ENCODE results near the gene MICU1. TPM values are rescaled to one million over a fixed set of nuclear protein-coding genes. Genes with fewer than 3 reads are reported as not detected.
"Not testable (repeated sequence)": the region's sequence is repeated elsewhere in the genome, so short reads cannot be mapped to it uniquely, and the experiment has no call there.

MICU1 gene
- total RNA-seq, 1 donor from 2014 or later = 30.4 TPM

DNA sequence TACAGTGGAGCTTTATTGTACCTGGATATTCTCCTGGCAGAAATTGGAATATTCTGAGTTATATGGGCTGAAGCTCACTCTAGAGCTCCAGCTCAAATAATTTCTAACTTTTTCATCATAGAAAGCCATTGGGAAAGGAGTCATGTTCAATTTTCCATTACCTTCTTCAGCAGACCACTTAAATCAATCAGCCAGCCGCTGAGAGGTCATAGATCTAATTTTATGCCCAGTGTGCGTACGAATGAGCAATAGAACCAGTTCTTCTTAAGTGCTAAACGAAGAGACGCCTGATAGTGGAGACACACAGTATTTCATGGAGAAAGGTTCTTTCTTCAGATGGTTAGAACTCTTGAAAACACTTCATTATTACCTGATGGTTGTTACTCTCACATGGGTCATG is 236.2 kb downstream of the MICU1 start:
- no peak for DNase-seq (ENCODE audit: low read depth in 2 of 2)

DNA sequence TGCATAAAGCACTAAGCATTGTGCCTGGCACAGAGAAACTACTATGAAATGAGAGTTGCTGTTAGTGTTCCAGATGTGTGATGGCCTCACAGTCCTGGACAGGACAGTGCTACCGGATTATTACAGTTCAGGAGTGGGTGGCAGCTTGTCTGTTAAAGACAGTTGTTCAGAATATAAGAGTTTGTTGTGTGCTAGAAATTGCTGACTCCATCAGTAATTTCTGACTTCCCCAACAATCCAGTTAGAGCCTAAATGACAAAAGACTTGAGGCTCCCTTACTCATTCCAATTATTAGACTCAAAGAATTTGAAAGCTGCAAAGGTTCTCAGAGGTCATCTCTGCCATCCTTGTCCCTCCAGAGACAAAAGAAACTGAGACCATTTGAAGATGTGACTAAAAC is 236.9 kb downstream of the MICU1 start:
- DNase-seq (ENCODE audit: low read depth in 2 of 2) = no peak

DNA sequence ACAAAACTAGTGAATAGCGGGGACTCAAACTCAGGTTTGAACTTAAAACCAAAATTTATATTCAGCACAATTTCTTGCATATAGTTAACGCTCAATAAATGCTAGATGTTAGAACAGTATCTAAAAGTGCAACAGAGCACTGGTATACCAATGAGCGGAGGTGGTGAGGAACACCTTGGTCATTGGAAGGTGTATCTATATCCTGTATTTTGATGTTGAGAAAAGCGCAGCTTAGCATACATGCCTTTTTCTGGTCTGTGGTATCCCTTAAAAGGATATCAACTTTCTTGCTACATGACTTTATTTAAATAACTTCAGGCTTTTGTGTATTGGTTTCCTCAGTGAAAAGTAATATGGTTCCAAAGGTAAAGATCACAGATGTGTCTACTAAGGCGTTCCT is 237.8 kb downstream of the MICU1 start:
- DNase-seq (ENCODE audit: low read depth in 2 of 2) = no peak

DNA sequence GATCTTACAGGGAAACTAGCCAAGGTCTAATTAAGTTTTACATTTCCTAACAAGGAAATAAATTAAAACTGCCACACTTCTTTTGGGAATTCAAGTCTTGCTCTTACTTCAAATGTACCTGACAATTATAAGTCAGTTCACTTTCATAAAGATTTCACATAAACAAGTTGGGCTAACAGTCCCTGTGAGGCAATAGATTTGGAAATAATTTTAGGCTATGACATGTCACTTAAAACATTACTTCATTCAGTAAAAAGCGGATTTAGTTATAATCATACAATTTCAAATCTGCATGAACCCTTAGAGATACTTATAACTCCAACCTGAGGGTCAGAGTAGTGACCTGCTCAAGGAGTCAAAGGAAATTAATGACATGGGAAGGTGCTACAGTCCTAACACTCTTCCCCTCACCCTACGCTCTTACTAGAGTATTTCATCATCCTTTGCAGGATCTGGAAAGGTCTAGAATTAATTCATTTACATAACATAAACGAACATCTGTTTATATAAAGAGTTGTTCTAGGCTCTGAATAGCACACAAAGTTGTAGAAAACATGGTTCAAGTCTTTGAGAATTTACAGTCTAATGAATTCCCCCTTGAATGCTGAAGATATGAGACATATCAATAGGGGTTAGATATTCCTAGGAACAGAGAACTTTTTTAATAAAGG is 238.8 kb downstream of the MICU1 start:
- no peak for DNase-seq (ENCODE audit: low read depth in 2 of 2)

DNA sequence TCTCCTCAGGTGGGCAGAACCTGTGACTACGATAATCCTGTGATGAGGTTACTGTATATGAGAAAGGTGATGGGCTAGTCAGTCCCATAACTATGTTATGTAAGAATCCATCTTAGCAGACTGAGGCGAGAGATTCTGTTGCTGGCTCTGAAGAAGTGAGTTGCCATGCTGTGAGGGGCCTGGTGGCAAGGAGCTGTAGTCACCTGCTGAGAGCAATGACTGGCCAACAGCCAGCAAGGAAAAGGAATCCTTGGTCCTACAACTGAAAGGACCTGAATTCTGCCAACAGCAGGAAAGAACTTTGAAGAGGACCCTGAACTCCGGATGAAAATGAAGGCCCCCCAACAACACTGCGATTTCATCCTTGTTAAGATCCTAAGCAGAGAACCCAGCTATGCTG is 240.2 kb downstream of the MICU1 start:
- no peak for DNase-seq (ENCODE audit: low read depth in 2 of 2)

DNA sequence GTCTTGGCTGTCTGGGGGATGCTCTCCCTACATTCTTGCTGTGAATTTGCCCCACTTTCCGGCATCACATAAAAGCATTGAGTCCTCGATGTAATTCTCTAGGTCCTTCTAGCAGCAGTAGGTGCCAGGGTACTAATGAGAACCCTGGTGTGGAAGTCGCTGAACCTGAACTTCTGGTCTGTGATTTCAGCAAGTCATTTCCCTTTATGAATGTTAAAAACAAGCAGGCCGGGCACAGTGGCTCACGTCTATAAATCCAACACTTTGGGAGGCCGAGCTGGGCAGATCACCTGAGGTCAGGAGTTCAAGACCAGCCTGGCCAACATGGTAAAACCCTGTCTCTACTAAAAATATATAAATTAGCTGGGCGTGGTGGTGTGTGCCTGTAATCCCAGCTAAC is 240.9 kb downstream of the MICU1 start:
- not testable (repeated sequence) for DNase-seq (ENCODE audit: low read depth in 2 of 2)

DNA sequence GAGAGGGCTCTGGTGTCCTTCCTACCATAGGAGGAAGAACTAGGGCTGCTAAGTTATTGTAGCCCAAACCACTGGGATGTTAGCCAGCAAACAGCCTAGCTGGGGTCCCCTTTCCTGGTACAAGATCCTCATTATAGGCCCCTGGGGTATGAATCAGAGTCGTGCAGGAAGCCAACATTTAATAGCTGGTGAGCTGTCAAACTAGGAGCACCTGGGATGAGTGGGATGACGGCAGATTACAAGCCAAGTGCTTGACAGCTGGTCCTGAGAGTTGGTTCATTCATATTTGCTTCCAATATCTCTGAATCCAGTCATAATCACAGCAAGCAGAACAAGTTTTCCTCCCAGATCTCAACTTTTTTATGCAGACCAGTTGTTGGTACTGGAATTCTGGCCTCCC is 246.1 kb downstream of the MICU1 start:
- DNase-seq (ENCODE audit: low read depth in 2 of 2) = peak in 1 of 2 donors; percentile 43

DNA sequence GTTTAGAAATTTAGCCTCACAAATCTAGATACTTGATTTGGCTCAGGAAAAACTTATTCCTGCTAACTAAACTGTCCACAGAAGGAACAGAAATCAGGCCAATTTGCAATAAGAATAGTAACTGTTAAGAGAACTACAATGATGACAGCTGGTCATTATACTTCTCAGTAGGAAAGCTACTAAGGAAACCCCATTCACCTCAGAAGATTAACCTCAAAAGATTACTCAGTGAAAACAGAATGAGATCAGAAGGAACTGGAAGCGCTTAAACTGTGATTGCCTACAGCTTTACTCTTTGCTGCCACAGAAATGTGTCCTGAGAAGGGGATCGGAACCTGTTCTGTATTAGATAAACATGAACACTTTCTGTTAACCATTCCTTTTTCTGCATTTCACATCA is 246.8 kb downstream of the MICU1 start:
- DNase-seq (ENCODE audit: low read depth in 2 of 2) = no peak

DNA sequence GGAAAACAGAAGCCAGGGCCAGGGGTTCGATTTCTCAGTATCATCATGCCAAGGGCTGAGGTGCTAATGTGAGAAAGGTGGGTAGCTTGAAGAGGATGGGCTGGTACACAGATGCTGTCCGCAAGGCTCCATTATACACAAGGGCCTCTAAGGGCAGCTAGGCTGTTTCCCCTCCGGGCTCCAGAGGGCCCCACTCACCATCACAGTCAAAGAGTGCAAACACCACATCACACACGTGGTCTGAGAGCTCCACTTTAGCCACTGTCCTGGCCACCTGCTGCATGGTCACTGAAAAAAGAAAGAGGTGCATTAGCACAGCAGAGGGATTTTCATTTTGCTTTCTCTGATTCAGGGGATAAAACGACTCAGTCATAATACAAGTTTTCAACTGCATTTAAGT is 250.3 kb downstream of the MICU1 start:
- peak in 1 of 2 donors; percentile 31 for DNase-seq (ENCODE audit: low read depth in 2 of 2)

DNA sequence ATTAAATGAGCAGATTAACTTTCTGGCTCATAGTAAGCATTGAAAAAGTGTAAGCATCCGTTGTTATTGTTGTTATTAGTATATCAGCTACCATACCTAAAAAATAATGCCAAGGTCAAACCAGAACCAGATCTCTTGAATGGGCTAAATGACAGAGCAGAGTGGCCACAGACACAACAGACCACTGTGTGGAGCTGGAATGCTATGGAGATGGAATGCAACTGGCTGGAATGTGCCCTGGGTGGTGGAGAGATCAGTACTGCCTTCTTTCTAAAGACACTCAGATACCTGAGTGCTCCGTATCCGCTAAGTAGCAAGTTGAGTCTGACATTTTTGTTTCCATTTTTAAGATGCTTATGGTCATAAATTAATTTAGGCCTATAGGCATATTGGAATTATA is 250.7 kb downstream of the MICU1 start:
- DNase-seq (ENCODE audit: low read depth in 2 of 2) = no peak

DNA sequence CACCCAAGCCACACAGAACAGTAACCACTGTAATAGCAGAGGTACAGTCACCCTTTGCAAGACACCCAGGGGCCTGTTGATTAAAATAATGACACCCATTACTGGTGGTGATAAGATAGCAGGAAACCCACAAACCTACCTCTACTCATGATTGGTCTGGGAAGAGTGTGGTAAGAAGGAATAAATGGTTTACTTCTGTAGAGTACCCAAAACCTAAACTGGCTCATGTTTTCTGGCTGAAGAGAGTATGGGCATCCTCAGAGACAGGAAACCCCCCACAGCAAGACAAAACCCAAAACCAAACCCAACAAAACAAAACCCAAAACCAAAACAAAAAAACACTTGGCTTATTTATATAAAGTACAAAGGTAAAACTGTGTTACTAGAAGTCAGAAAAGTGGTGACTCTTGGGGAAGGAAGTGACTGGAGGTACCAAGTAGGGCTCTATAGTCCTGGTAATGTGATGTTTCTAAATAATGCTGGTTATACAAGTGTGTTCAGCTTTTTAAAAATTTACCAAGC is 255.6 kb downstream of the MICU1 start:
- DNase-seq (ENCODE audit: low read depth in 2 of 2) = no peak

DNA sequence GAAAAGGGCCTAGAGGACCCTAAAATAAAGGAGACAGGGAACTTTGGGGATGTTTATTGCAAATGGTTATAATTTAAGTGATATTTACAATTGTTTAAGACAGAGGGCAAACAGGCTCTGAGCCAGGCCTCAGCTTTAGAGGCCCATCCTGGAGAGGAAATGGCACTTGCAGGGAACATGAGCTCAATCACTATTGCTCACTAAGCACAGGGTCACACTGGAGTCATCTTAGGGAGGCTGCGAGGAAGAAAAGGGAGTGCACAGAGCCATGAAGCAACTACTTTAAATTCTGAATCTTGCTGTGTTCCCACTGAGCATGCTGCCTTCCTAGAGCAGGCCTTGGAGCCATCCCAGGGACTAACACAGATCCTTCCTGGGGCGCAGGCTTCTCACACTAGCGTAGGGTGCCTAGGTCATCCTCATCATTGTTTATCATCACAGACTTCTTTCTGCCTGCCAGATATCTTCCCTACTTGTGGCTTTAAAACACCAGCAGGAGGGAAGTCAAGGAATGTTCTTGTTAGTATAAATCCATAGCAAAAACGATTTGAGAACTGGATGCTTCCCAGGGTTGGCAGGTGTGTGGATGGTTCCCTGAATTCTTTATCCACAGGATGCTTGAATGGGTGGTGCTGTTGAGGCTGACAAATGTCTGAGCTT is 258.4 kb downstream of the MICU1 start:
- peak in 1 of 2 donors; percentile 27 for DNase-seq (ENCODE audit: low read depth in 2 of 2)

DNA sequence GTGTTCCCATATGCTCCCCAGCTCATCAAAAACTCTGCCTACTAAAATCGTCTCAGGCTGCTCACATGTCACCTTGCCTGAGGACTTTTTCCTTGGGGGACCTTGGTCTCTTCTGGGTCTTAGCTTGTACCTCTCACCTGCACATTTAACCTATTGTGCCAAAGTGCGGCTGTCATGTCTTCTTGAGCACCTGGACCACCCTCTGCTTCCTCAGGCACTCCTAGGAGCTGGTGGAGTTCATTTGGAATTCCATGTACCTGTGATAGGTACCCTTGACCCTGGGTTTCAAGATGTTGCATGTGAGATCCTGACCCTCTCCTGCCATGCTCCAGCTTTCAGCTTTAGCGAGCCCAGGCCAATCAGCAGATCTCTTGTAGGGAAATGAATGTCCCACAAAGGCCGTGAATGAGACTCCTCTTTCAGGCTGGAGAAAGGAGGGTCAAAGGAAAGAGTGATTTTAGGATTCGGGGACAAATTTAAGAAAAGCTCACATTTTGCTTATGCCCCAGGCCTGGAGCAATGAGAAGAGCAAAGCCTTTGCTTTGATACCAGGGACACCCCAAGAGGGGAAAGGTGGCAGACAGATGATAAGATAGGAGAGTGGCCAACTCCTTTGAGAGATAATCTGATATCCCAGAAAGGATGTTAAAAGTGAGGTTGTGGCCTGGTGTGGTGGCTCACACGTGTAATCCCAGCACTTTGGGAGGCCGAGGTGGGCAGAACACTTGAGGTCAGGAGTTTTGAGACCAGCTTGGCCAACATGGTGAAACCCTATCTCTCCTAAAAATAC is 260.6 kb downstream of the MICU1 start:
- no peak for DNase-seq (ENCODE audit: low read depth in 2 of 2)

DNA sequence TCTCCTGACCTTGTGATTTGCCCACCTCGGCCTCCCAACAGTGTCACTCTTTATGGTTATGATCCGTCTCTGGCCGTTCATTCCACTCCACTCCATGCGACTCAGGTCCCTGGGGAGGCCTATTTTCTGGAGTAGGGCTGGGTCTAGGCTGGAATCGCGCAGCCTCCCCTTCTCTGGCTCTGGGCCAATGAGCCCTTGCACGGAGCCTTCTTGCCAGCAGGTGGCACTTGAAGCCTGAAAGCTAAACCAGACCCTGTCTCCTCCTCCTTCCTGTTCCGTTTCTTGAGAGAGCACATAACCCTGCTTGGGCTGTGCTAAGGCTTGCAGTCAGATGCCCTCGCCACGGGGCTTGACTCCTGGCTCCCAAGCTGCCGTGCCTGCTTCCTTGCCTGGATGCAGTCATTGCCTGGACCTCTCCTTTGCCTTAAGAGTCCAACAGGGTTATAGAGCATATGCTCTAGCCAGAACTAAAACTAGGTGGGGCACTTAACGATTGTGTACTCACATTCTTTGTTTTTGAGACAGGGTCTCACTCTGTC is 261.6 kb downstream of the MICU1 start:
- peak; percentile 80 to 93 for DNase-seq (ENCODE audit: low read depth in 2 of 2)

DNA sequence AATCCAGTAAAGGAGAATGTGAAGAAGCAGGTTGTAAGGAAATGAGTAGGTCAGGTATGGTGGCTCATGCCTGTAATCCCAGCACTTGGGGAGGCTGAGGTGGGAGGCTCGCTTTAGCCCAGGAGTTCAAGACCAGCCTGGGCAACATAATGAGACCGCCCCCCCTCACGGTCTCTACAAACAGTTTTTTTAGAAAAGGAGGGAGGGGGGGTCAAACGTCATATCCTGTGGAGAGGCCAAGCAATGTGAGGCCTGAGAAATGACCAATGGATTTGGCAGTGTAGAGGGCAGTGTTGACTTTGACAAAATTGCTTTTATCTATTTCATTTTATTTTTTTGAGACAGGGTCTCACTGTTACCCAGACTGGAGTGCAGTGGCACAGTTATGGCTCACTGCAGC is 268.9 kb downstream of the MICU1 start:
- no peak for DNase-seq (ENCODE audit: low read depth in 2 of 2)

DNA sequence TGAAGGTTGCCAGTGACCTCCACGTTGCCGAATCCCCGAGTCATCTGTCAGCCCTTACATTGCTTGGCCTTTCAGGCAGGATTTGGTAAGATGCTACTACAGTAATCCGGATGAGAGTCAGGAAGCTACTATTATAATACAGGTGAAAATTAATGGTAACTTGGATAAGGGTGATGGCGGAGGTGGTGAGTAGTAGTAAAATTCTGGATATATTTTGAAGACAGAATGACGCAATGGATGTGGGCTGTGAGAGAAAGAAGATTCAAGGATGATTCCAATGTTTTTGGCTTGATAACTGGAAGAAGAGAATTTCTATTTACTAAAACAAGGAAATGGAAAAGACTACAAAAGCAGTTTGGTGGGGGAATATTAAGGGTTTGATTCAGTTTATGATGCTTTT is 269.8 kb downstream of the MICU1 start:
- DNase-seq (ENCODE audit: low read depth in 2 of 2) = no peak

DNA sequence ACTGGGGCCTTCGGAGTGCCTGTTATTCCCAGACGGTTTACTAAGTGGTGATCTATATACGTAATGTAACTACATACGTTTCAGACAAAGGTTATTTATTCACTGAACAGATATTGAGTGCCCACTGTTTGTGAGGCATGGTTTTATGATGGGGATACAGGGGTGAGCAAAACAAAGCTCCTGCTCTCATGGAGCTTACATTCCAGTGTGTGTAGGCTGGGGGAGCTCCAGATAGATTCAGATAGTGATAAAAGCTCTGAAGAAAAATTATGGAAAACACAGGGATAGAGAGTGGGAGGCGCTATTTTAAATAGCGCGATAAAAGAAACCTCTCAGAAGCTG is 270.7 kb downstream of the MICU1 start:
- no peak for DNase-seq (ENCODE audit: low read depth in 2 of 2)

DNA sequence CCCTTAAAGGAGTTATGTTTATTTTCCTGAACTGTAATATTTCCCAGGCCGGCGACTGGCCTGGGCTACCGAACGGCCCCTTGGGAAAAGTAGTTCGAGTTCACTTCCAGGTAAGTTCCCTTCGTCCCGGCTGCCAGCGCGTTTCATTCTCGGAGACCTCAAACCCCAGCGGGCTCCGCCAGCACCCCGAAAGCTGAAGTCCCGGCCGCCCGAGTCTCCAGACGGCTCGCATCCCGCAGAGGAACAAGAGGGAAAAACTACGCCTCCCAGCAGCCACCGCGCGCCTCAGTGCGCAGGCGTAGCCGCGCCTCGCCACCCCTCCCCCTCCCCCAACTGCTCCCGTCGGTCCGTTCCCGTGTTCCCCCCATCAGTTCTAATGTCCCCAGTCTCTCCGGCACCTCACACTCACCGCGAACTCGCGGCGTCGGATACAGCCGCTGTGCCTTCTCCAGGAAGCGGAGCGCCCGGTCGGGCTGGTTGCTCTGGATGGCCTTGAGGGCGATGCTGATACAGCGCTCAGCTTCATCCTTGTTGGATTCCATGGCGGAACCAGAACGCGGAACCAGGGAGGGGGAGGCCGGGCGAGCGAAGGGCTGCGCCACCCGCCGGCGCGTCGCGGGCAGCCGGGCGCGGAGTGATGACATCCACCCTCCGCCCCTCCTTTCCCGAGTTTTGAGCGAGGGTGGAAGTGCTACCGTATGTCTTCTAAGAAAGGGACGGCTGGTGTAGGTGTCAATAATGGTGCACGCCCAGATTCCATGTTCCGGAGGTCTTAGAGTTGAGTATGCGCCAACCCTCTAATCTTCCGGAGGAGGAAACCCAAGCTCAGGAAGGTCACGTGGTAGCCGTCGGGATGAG is 271.3 kb downstream of the MICU1 start, which contains the start of gene DNAJB12:
TSS of gene DNAJB12 (minus strand) at position 564 of the 858 bp plus-strand sequence. CDS start at position 542, 22 bp downstream.
- DNase-seq (ENCODE audit: low read depth in 2 of 2) = peak; percentile 95 to 96

DNA sequence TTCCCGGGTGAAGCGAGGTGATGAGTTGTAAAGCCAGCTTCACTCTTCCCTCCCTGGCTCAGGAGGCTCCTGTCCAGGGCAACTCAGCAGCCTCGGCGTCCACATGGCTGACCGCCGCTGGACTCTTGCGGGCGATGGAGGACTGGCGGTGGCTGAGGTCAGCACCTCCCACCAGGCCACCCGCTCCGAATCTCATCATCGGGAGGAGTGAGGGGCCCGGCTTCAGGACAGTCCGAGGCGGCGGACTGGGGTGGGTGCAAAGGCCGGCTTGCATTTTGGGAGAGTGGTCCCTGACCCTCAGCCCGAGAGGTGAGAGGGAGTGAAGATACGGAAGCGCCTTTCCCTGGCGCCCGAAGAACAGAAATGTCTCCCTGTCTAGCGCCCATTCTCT is 271.9 kb downstream of the MICU1 start:
- DNase-seq (ENCODE audit: low read depth in 2 of 2) = peak; percentile 35 to 44

DNA sequence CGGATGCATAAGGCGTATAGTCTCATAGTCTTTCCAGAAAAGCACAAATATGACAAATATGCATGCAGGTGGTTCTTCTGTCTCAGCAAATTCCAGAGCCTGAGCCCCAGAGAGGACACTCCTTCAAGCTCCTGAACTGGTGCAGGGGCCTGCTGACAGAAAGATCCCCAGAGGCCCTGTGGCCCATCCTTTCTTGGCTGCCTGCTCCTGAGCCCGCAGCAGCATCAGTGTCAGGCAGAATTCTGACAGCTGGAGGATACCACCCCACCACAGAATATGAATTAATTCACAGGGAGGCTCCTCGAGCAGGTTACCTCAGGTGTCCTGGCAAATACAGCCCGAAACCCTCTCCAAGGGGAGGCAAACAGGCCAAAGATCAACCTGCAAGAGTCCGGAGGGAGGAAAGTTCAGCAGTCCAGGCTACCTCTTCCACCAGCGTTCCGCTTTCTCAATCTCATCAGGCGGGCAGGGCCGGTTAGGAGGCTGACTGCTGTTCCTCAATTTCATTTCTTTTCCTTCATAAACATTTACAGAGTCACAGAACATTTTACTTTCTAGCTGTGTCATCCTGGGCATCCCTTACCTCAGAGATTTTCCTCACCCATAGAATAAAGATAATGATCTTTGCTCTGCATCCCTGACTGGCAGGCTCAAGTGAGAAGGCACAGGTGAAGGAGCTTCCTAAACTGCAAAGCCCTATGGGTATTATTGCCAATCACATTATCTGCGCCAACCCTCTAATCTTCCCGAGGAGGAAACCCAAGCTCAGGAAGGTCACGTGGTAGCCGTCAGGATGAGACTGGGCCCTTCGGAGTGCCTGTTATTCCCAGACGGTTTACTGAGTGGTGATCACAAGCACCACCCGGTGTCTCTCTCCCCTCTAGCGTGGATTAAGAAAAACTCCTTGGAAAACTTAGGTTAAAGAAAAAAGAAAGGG is 272.6 kb downstream of the MICU1 start:
- DNase-seq (ENCODE audit: low read depth in 2 of 2) = peak in 1 of 2 donors; percentile 59
